Measurements from ENCODE around the gene SRY.
"Not testable (repeated sequence)": the region's sequence is repeated elsewhere in the genome, so short reads cannot be mapped to it uniquely, and the experiment has no call there.

GRCh38 chrY:2817146-2817896 lies 29.8 kb upstream of the SRY start:
- not testable (repeated sequence) for TF ChIP-seq CTCF (IDR thresholded peaks at IDR 0.05 in 2 of 3, conservative IDR thresholded peaks at IDR 0.05 in 1 of 3; ENCODE audit: control insufficient read depth in 2 of 3, extremely low read depth in 1 of 3, insufficient read depth in 1 of 3, low read depth in 3 of 3, low read length in 3 of 3); POLR2A (IDR thresholded peaks at IDR 0.05; ENCODE audit: low read depth, low read length); KLF5 (IDR thresholded peaks at IDR 0.05; ENCODE audit: partially characterized antibody); CEBPB (IDR thresholded peaks at IDR 0.05; ENCODE audit: borderline replicate concordance in 1 of 2, low read depth in 2 of 2, low read length in 2 of 2); TAF1 (IDR thresholded peaks at IDR 0.05; ENCODE audit: borderline replicate concordance, low read depth, low read length); ATF7 (IDR thresholded peaks at IDR 0.05; ENCODE audit: low read depth); SMC3 (IDR thresholded peaks at IDR 0.05; ENCODE audit: borderline replicate concordance, low read length); USF1 (IDR thresholded peaks at IDR 0.05; ENCODE audit: borderline replicate concordance, extremely low read length, insufficient read depth, low read depth, low read length)
